ENCODE measurements around the gene COL1A2. TPM values are rescaled to one million over a fixed set of nuclear protein-coding genes. Genes with fewer than 3 reads are reported as not detected.

The COL1A2 gene
- total and polyA plus RNA-seq, 2 of the 8 experiments (the other 6 are each of a cell fraction or from before 2014, with no cell fraction given) = 45.2 to 87.2 TPM

GRCh38 chr7:94386416-94386815 lies 8.3 kb upstream of the COL1A2 start:
- Histone ChIP-seq H3K56ac (replicated peaks; ENCODE audit: insufficient read length, low read depth, low read length) (no peak overlapping the region), H4K20me1 (replicated peaks in 1 of 2; ENCODE audit: control insufficient read depth in 1 of 2, insufficient read depth in 2 of 2, low read length in 2 of 2) (no peaks in the 10 kb centered on the region), H3K9me3 (ENCODE audit: insufficient read depth in 2 of 2, low read depth in 1 of 2, low read length in 1 of 2) (no peaks in the 10 kb centered on the region), H2BK120ac (replicated peaks; ENCODE audit: low read depth, low read length) (no peak overlapping the region), H3K9ac (replicated peaks in 1 of 4; ENCODE audit: extremely low read depth in 1 of 4, low read depth in 3 of 4, low read length in 3 of 4) (no peak overlapping the region), H3K14ac (ENCODE audit: insufficient read length) (no peak overlapping the region), H3K79me2 (ENCODE audit: control insufficient read depth in 1 of 2, insufficient read depth in 2 of 2, low read length in 2 of 2) (no peaks in the 10 kb centered on the region), H4K91ac (replicated peaks; ENCODE audit: insufficient read length, low read length) (no peak overlapping the region), H2AFZ (ENCODE audit: low read length) (no peak overlapping the region), H3K36me3 (ENCODE audit: control insufficient read depth in 2 of 4, insufficient read depth in 4 of 4, low read length in 3 of 4) (no peaks in the 10 kb centered on the region), H3K4me2 (ENCODE audit: insufficient read depth in 1 of 2, low read depth in 2 of 2, low read length in 2 of 2) (no peak overlapping the region), H2AK5ac (ENCODE audit: low read depth, low read length) (no peak overlapping the region), H3K79me1 (ENCODE audit: low read depth, low read length) (no peaks in the 10 kb centered on the region), H3K18ac (ENCODE audit: extremely low read depth, low read length) (no peak overlapping the region), H3K4me3 (ENCODE audit: extremely low read depth in 1 of 4, insufficient read depth in 2 of 4, low read depth in 3 of 4, low read length in 4 of 4) (no peak overlapping the region), H3K4ac (replicated peaks; ENCODE audit: insufficient read length, low read depth, low read length) (no peak overlapping the region), H2BK20ac (ENCODE audit: low read length) (no peak overlapping the region), H4K8ac (ENCODE audit: extremely low read depth, insufficient read depth, low read length) (no peak overlapping the region), H3K27me3 (replicated peaks in 1 of 4; ENCODE audit: control insufficient read depth in 3 of 4, extremely low read depth in 1 of 4, insufficient read depth in 3 of 4, low read length in 3 of 4) (no peaks in the 10 kb centered on the region), H3K23ac (ENCODE audit: insufficient read length) (no peak overlapping the region), H2BK15ac (ENCODE audit: low read length) (no peak overlapping the region), H4K5ac (ENCODE audit: insufficient read length, low read depth, low read length) (no peak overlapping the region), H2BK12ac (ENCODE audit: low read depth, low read length) (no peak overlapping the region), H3K4me1 (replicated peaks in 1 of 4; ENCODE audit: control insufficient read depth in 3 of 4, insufficient read depth in 4 of 4, low read length in 3 of 4) (peaks cover 0 to 16% (median 4%) of the 10 kb centered on the region in 4 experiments; a peak in 4 of 7 replicates), H2BK5ac (ENCODE audit: low read depth, low read length) (no peak overlapping the region), H3K27ac (ENCODE audit: low read depth, low read length) (no peak overlapping the region), H3K23me2 (ENCODE audit: low read depth, low read length) (no peaks in the 10 kb centered on the region)
- no peak for DNase-seq (ENCODE audit: low read depth in 1 of 2, low spot score in 2 of 2)
- FAIRE-seq = no peak
- 92% methylated on average over 2 of the region's 2 CpGs; no CpG with 5 or more reads in 1 of the 2 experiments for WGBS, 2 experiments (ENCODE audit: extremely low coverage in 1 of 2, insufficient coverage in 1 of 2, insufficient read length in 1 of 2, insufficient replicate concordance in 2 of 2, low coverage in 1 of 2, low lambda C conversion rate in 2 of 2, missing lambda C conversion rate in 1 of 2)
- ChIA-PET POLR2A (ENCODE audit: partially characterized antibody) (no interaction called here), CTCF (ENCODE audit: partially characterized antibody) (interaction anchor here (0.7 to 3.4 kb wide), 5 partner anchors 9 to 765 kb away, joined by 3 to 12 read pairs (median 3); partner anchors contain the start of gene COL1A2)
- TF ChIP-seq ASH2L (IDR thresholded peaks at IDR 0.05; ENCODE audit: low read length) (no peak), RFX5 (IDR thresholded peaks at IDR 0.05; ENCODE audit: borderline replicate concordance, low read depth, low read length) (no peak), CREB1 (IDR thresholded peaks at IDR 0.05) (no peak), HDAC6 (IDR thresholded peaks at IDR 0.05; ENCODE audit: low read depth, low read length) (no peak), MAFK (IDR thresholded peaks at IDR 0.05; ENCODE audit: low read depth, low read length) (no peak), CBX5 (IDR thresholded peaks at IDR 0.05; ENCODE audit: low read depth, low read length) (no peak), BACH1 (IDR thresholded peaks at IDR 0.05; ENCODE audit: low read length) (no peak), JUND (IDR thresholded peaks at IDR 0.05; ENCODE audit: low read length) (no peak), POLR2A (IDR thresholded peaks at IDR 0.05; ENCODE audit: control extremely low read depth in 1 of 2, low read depth in 2 of 2, low read length in 2 of 2) (no peak), TCF12 (IDR thresholded peaks at IDR 0.05; ENCODE audit: low read depth, low read length) (no peak), TAF1 (IDR thresholded peaks at IDR 0.05; ENCODE audit: low read depth, low read length) (no peak), EGR1 (IDR thresholded peaks at IDR 0.05; ENCODE audit: borderline replicate concordance, low read depth, low read length) (no peak), RAD21 (IDR thresholded peaks at IDR 0.05 in 1 of 2, conservative IDR thresholded peaks at IDR 0.05 in 1 of 2; ENCODE audit: low read depth in 2 of 2, low read length in 2 of 2) (no peak), JUN (IDR thresholded peaks at IDR 0.05; ENCODE audit: low read depth, low read length) (no peak), YY1 (IDR thresholded peaks at IDR 0.05; ENCODE audit: low read depth, low read length) (no peak)
- TF ChIP-seq, protein P1, sequence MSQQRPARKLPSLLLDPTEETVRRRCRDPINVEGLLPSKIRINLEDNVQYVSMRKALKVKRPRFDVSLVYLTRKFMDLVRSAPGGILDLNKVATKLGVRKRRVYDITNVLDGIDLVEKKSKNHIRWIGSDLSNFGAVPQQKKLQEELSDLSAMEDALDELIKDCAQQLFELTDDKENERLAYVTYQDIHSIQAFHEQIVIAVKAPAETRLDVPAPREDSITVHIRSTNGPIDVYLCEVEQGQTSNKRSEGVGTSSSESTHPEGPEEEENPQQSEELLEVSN (IDR thresholded peaks at IDR 0.05) = no peak
